HCT116 (cell line): ENCODE measurements around the gene KCNJ10. TPM values are rescaled to one million over a fixed set of nuclear protein-coding genes. Genes with fewer than 3 reads are reported as not detected.

Source experiments
- ATAC-seq: fragments of 200-7000 bp; cut with Tn5 transposase; 2 replicates; pipeline ENCODE4 v1.9.1; 2020; ENCODE audit warnings: mild to moderate bottlenecking, moderate library complexity
- BruUV-seq: library from RNA; stranded (reverse); fragments of 400-500 nt; replicated peaks from 2 replicates; lab custom pipeline; 2021; lab: Mats Ljungman, UMichigan
- CTCF ChIA-PET: fragments of 300-600 bp; sonication (Branson Sonifier 250); formaldehyde crosslinking; loops from one replicate; lab custom pipeline; 2021; ENCODE audit warnings: antibody characterized with exemption; lab: Charles Lee
- POLR2A ChIA-PET: fragments of 300-600, 350-600 bp; sonication (Branson Sonifier 250); formaldehyde crosslinking; loops from one replicate; lab custom pipeline; 2021; ENCODE audit warnings: antibody characterized with exemption; lab: Charles Lee
- RAD21 ChIA-PET, 2 experiments: fragments of 300-600 bp; sonication (Branson Sonifier 250); formaldehyde crosslinking; loops; one replicate each; lab custom pipeline; 2023; ENCODE audit warnings: low total read pairs in 2 of 2; ENCODE audit not compliant: uncharacterized antibody in 2 of 2, unreplicated experiment in 2 of 2, low non-redundant PET in 1 of 2; lab: Charles Lee
- DNase-seq: peaks from one replicate; pipeline ENCODE4 v3.0.0-alpha.2; 2010; ENCODE audit warnings: low read depth, low spot score
- H2AFZ ChIP-seq: fragments of 200-600 bp; shearing (Covaris generic), sonication (generic); 2 replicates; pipeline ENCODE4 v1.6.1; 2017; ENCODE audit warnings: low read depth, mixed run types, mixed read lengths, antibody characterized with exemption, low read length; ENCODE audit not compliant: poor library complexity, severe bottlenecking
- H3K27ac ChIP-seq: 2 replicates; pipeline ENCODE4 v1.5.1; 2012; ENCODE audit warnings: low read depth, low read length
- H3K27me3 ChIP-seq: fragments of 200-600 bp; sonication (generic); 2 replicates; pipeline ENCODE4 v1.6.1; 2016; ENCODE audit warnings: mixed run types, low read length, mixed read lengths; ENCODE audit not compliant: insufficient read depth
- H3K36me3 ChIP-seq, 2 experiments: fragments of 200-500 bp in 1 of 2; fragments of 200-600 bp in 1 of 2; sonication (Bioruptor generic) in 1 of 2; sonication (generic) in 1 of 2; 2 replicates each; pipeline versions ENCODE4 v1.5.1 to v1.6.1; 2014 to 2016; ENCODE audit warnings: low read length in 2 of 2, inconsistent platforms in 1 of 2, mixed read lengths in 1 of 2, mixed run types in 1 of 2; ENCODE audit not compliant: insufficient read depth in 2 of 2, control insufficient read depth in 1 of 2
- H3K4me1 ChIP-seq, 2 experiments: fragments of 200-600 bp in 1 of 2; sonication (generic) in 1 of 2; 2 replicates each; pipeline versions ENCODE4 v1.5.1 to v1.6.1; 2012 to 2017; ENCODE audit warnings: low read length in 2 of 2, inconsistent platforms in 1 of 2, mild to moderate bottlenecking in 1 of 2, mixed read lengths in 1 of 2, mixed run types in 1 of 2, moderate library complexity in 1 of 2; ENCODE audit not compliant: insufficient read depth in 2 of 2, control insufficient read depth in 1 of 2
- H3K4me2 ChIP-seq: fragments of 200-600 bp; sonication (generic); 2 replicates; pipeline ENCODE4 v1.6.1; 2017; ENCODE audit warnings: mixed run types, low read length, mixed read lengths
- H3K4me3 ChIP-seq, 2 experiments: fragments of 200-600 bp in 1 of 2; sonication (generic) in 1 of 2; replicated peaks in 1 of 2; 2 replicates each; pipeline ENCODE4 v1.5.1; 2011 to 2016; ENCODE audit warnings: low read length in 2 of 2, control low read depth in 1 of 2, low read depth in 1 of 2, mild to moderate bottlenecking in 1 of 2, mixed read lengths in 1 of 2, mixed run types in 1 of 2
- H3K79me2 ChIP-seq: fragments of 200-600 bp; sonication (generic); 2 replicates; pipeline ENCODE4 v1.6.1; 2017; ENCODE audit warnings: mild to moderate bottlenecking, mixed run types, low read length, moderate library complexity, mixed read lengths; ENCODE audit not compliant: insufficient read depth
- H3K9ac ChIP-seq: fragments of 200-600 bp; sonication (generic); 2 replicates; pipeline ENCODE4 v1.6.1; 2016; ENCODE audit warnings: low read length, mixed read lengths
- H3K9me2 ChIP-seq: fragments of 200-600 bp; sonication (generic), shearing (Covaris generic); 2 replicates; pipeline ENCODE4 v1.6.1; 2017; ENCODE audit warnings: mixed run types, mild to moderate bottlenecking, moderate library complexity; ENCODE audit not compliant: insufficient read depth
- H3K9me3 ChIP-seq, 2 experiments: fragments of 200-500 bp in 1 of 2; fragments of 200-600 bp in 1 of 2; sonication (Bioruptor generic) in 1 of 2; sonication (generic) in 1 of 2; 2 replicates each; pipeline ENCODE4 v1.6.1; 2014 to 2017; ENCODE audit warnings: low read length in 2 of 2, mixed read lengths in 2 of 2, inconsistent platforms in 1 of 2, low read depth in 1 of 2, mild to moderate bottlenecking in 1 of 2, mixed run types in 1 of 2, moderate library complexity in 1 of 2; ENCODE audit not compliant: control insufficient read depth in 1 of 2, insufficient read depth in 1 of 2
- H4K20me1 ChIP-seq: fragments of 200-600 bp; sonication (generic), shearing (Covaris generic); 2 replicates; pipeline ENCODE4 v1.6.1; 2017; ENCODE audit warnings: mixed run types, mild to moderate bottlenecking, moderate library complexity; ENCODE audit not compliant: insufficient read depth
- EGR1 ChIP-seq: IDR thresholded peaks from 2 replicates; pipeline ENCODE4 v1.6.1; 2012; ENCODE audit warnings: low read depth
- ELF1 ChIP-seq: IDR thresholded peaks from 2 replicates; pipeline ENCODE4 v1.6.1; 2012; ENCODE audit warnings: low read depth, borderline replicate concordance
- POLR2A ChIP-seq: IDR thresholded peaks from 2 replicates; pipeline ENCODE4 v1.7.0; 2011; ENCODE audit warnings: borderline replicate concordance; ENCODE audit not compliant: insufficient read depth, insufficient read length; ENCODE audit errors: extremely low read depth
- ZFX ChIP-seq: fragments of 450-650 bp; IDR thresholded peaks from 2 replicates; pipeline ENCODE4 v1.6.1; 2017
- intact Hi-C: fragments of 100-400 bp; cut with micrococcal nuclease; formaldehyde crosslinking; loops from 2 replicates; pipeline ENCODE4 v1.10.0; 2022
- total RNA-seq: library from RNA; stranded (reverse); gene quantifications from one replicate; pipeline ENCODE4 v1.2.1, GENCODE V29; 2021; ENCODE audit not compliant: unreplicated experiment

KCNJ10 gene
- total RNA-seq, 1 experiment from 2014 or later: 0.57 TPM

DNA sequence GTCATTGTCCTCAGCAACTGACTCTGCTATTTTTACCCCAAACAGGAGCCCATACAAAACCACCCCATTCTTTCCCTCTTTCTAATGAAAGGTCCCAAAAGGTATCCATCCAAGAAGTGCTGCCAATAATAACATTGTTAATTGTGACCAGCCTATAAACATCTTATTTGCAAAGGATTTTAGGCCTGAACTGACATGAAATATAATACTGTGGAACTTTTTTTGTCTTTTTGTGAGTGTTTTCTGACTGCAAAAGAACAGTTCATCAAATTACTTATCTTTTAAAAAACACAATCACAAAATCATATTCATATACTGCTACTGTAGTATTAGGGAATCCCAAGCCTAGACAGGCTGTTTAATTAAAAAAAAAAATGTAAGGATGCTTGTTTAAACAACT lies 41.5 kb downstream of the KCNJ10 start:
- ChIA-PET RAD21 (no interaction called here), POLR2A (no interaction called here), CTCF (no interaction called here)
- no peaks in the 10 kb centered on the region for H3K9me3 ChIP-seq
- no peak overlapping the region for H2AFZ ChIP-seq
- ATAC-seq (no peak), DNase-seq (no peak)
- no TSS peak for BruUV-seq
- intact Hi-C loops: no loop called here
- no peaks in the 10 kb centered on the region for H3K9me2 ChIP-seq
- H3K4me3 ChIP-seq: no peak overlapping the region
- TF ChIP-seq ZFX: no peak
- no peak for TF ChIP-seq EGR1
- H3K4me2 ChIP-seq: no peak overlapping the region
- H3K27me3 ChIP-seq: no peaks in the 10 kb centered on the region
- H3K27ac ChIP-seq: no peak overlapping the region
- H3K4me1 ChIP-seq: peaks cover 5 to 18% of the 10 kb centered on the region in 2 experiments; a peak in 3 of 4 replicates
- H3K36me3 ChIP-seq: no peaks in the 10 kb centered on the region
- peaks cover 19% of the 10 kb centered on the region for H3K79me2 ChIP-seq
- H4K20me1 ChIP-seq: no peaks in the 10 kb centered on the region
- H3K9ac ChIP-seq: no peak overlapping the region

DNA sequence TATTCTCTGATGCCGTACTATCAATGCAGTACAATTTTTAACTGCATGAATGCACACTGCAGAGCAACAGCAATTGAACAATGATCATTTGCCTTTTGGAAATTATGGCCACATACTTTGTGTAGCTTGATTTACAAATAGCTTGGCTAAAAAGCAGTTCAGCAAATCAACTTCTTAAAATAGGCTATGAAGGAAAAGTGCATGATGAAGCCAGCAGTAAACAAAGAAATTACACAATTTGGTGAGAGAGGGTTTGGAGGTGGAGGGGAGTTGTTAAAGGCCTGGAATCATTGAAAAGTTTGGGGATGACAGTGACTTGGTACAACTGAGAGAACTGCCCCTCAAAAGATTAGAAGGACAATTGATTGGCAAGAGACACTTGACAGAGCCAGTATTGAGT lies 44.6 kb downstream of the KCNJ10 start:
- no peak for ATAC-seq
- peaks cover 7% of the 10 kb centered on the region for H3K79me2 ChIP-seq
- POLR2A ChIA-PET: no interaction called here
- no peaks in the 10 kb centered on the region for H3K27me3 ChIP-seq
- H3K27ac ChIP-seq: no peak overlapping the region
- RAD21 ChIA-PET: no interaction called here
- BruUV-seq: no TSS peak
- H3K9me3 ChIP-seq: no peaks in the 10 kb centered on the region
- no peak overlapping the region for H3K4me3 ChIP-seq
- H3K9me2 ChIP-seq: no peaks in the 10 kb centered on the region
- TF ChIP-seq ELF1: no peak
- no peak for TF ChIP-seq POLR2A
- H3K36me3 ChIP-seq: no peaks in the 10 kb centered on the region
- CTCF ChIA-PET: no interaction called here
- DNase-seq: no peak
- no peak overlapping the region for H3K9ac ChIP-seq
- no peaks in the 10 kb centered on the region for H4K20me1 ChIP-seq
- intact Hi-C loops: no loop called here
- H3K4me1 ChIP-seq: peaks cover 2% of the 10 kb centered on the region in 2 experiments; a peak in 3 of 4 replicates
- no peak overlapping the region for H2AFZ ChIP-seq
- no peak overlapping the region for H3K4me2 ChIP-seq
